NCI-H2171 treated with DMSO at 0.1 percent for 48 hours (cell line): ENCODE measurements around the gene ITPKA.
A peak's percentile ranks its signal among the peaks of the same experiment; 100 is the strongest.

Source experiments
- DNase-seq: peaks from one replicate; lab custom pipeline; 2025; lab: John Stamatoyannopoulos, UW

ITPKA gene

GRCh38 chr15:41511331-41511898, 17.7 kb downstream of the ITPKA start:
- DNase-seq, result no peak

- no peak for DNase-seq
Measured at GRCh38 chr15:41511899-41512369, 18.3 kb downstream of the ITPKA start.

GRCh38 chr15:41512512-41512939, 18.9 kb downstream of the ITPKA start:
- DNase-seq, result no peak

- peak; percentile 38 for DNase-seq
Measured at GRCh38 chr15:41512940-41513505, 19.3 kb downstream of the ITPKA start.

GRCh38 chr15:41513506-41514227, 20.0 kb downstream of the ITPKA start, which contains the start of gene LTK:
Gene LTK, minus strand, starts transcription at chr15:41513827. Its CDS starts 118 bp downstream, at chr15:41513709.
- no peak for DNase-seq

- peak; percentile 37 for DNase-seq
Measured at GRCh38 chr15:41517895-41518449, 24.3 kb downstream of the ITPKA start.

- no peak for DNase-seq
Measured at GRCh38 chr15:41520636-41521035, 27.0 kb downstream of the ITPKA start.

GRCh38 chr15:41521614-41522013, 27.9 kb downstream of the ITPKA start:
- DNase-seq, result no peak

- DNase-seq, result no peak
Measured at GRCh38 chr15:41523097-41523496, 29.4 kb downstream of the ITPKA start.

- no peak for DNase-seq
Measured at GRCh38 chr15:41530363-41530956, 36.8 kb downstream of the ITPKA start.

- no peak for DNase-seq
Measured at GRCh38 chr15:41535544-41535943, 41.9 kb downstream of the ITPKA start.

- DNase-seq, result no peak
Measured at GRCh38 chr15:41536866-41537265, 43.2 kb downstream of the ITPKA start.

- DNase-seq, result no peak
Measured at GRCh38 chr15:41543521-41543870, 49.8 kb downstream of the ITPKA start.

- DNase-seq, result no peak
Measured at GRCh38 chr15:41544650-41545015, 51.0 kb downstream of the ITPKA start.

GRCh38 chr15:41545218-41545617, 51.5 kb downstream of the ITPKA start:
- no peak for DNase-seq

GRCh38 chr15:41546851-41547786, 53.4 kb downstream of the ITPKA start:
- no peak for DNase-seq

- DNase-seq, result no peak
Measured at GRCh38 chr15:41550066-41550775, 56.5 kb downstream of the ITPKA start.
